Measurements from ENCODE around the gene C18orf32.
"Not testable (repeated sequence)": the region's sequence is repeated elsewhere in the genome, so short reads cannot be mapped to it uniquely, and the experiment has no call there.

C18orf32 gene

GRCh38 chr18:49500201-49500921, 13.3 kb upstream of the C18orf32 start:
- no peak for DNase-seq (ENCODE audit: low read depth in 2 of 2)

- no peak for DNase-seq (ENCODE audit: low read depth in 2 of 2)
These were observed 12.1 kb upstream of the C18orf32 start for GRCh38 chr18:49499046-49499637.

- DNase-seq (ENCODE audit: low read depth in 2 of 2): no peak
These were observed 8.4 kb upstream of the C18orf32 start for GRCh38 chr18:49495480-49495879.

- no peak for DNase-seq (ENCODE audit: low read depth in 2 of 2)
These were observed 8.0 kb upstream of the C18orf32 start for GRCh38 chr18:49495076-49495475.

GRCh38 chr18:49494660-49495059, 7.6 kb upstream of the C18orf32 start:
- no peak for DNase-seq (ENCODE audit: low read depth in 2 of 2)

GRCh38 chr18:49492694-49493033, 5.6 kb upstream of the C18orf32 start:
- no peak for DNase-seq (ENCODE audit: low read depth in 2 of 2)

- DNase-seq (ENCODE audit: low read depth in 2 of 2): peak; percentile 65 to 80
These were observed 5.0 kb upstream of the C18orf32 start, which contains the start of gene RPL17 for GRCh38 chr18:49491857-49492693. Gene RPL17 (minus strand): TSS chr18:49492465.

GRCh38 chr18:49491534-49491856, 4.5 kb upstream of the C18orf32 start:
- DNase-seq (ENCODE audit: low read depth in 2 of 2): no peak

- no peak for DNase-seq (ENCODE audit: low read depth in 2 of 2)
These were observed 3.3 kb upstream of the C18orf32 start for GRCh38 chr18:49490246-49490762.

- no peak for DNase-seq (ENCODE audit: low read depth in 2 of 2)
These were observed 777 bp upstream of the C18orf32 start for GRCh38 chr18:49487711-49488310.

GRCh38 chr18:49486606-49486952, 455 bp downstream of the C18orf32 start:
- DNase-seq (ENCODE audit: low read depth in 2 of 2): no peak

GRCh38 chr18:49486134-49486533, 900 bp downstream of the C18orf32 start:
- DNase-seq (ENCODE audit: low read depth in 2 of 2): no peak

- no peak for DNase-seq (ENCODE audit: low read depth in 2 of 2)
These were observed 3.8 kb downstream of the C18orf32 start for GRCh38 chr18:49483198-49483597.

- no peak for DNase-seq (ENCODE audit: low read depth in 2 of 2)
These were observed 5.1 kb downstream of the C18orf32 start for GRCh38 chr18:49481907-49482306.

- DNase-seq (ENCODE audit: low read depth in 2 of 2): no peak
These were observed 5.7 kb downstream of the C18orf32 start for GRCh38 chr18:49481317-49481716.

GRCh38 chr18:49479381-49480137, 7.5 kb downstream of the C18orf32 start:
- DNase-seq (ENCODE audit: low read depth in 2 of 2): no peak

- no peak for DNase-seq (ENCODE audit: low read depth in 2 of 2)
These were observed 10.2 kb downstream of the C18orf32 start for GRCh38 chr18:49476664-49477411.

- not testable (repeated sequence) for DNase-seq (ENCODE audit: low read depth in 2 of 2)
These were observed 12.1 kb downstream of the C18orf32 start for GRCh38 chr18:49474935-49475334.

GRCh38 chr18:49473721-49474120, 13.3 kb downstream of the C18orf32 start:
- no peak for DNase-seq (ENCODE audit: low read depth in 2 of 2)

- no peak for DNase-seq (ENCODE audit: low read depth in 2 of 2)
These were observed 14.6 kb downstream of the C18orf32 start for GRCh38 chr18:49472459-49472858.

GRCh38 chr18:49471532-49471931, 15.5 kb downstream of the C18orf32 start:
- no peak for DNase-seq (ENCODE audit: low read depth in 2 of 2)

All from activated CD4-positive, alpha-beta T cell treated with anti-CD3 and anti-CD28 coated beads for 24 hours (primary cell).